Measurements from ENCODE around the gene DFFA. TPM values are rescaled to one million over a fixed set of nuclear protein-coding genes. Genes with fewer than 3 reads are reported as not detected.

DFFA gene
- total and polyA plus RNA-seq, 2 of the 4 experiments (the other 2 are of a cell fraction): 28.1 to 62.6 TPM

- no CpG with 5 or more reads among the region's 1 CpG for WGBS, 2 experiments (ENCODE audit: extremely low coverage in 2 of 2, insufficient read length in 1 of 2)
- H3K4me2 ChIP-seq (ENCODE audit: low read depth, low read length): no peak overlapping the region
- no peak overlapping the region for H3K4me3 ChIP-seq (ENCODE audit: insufficient read depth, low read depth, low read length)
- H4K91ac ChIP-seq (ENCODE audit: insufficient read depth, low read depth, low read length): no peak overlapping the region
- TF ChIP-seq, protein P1, sequence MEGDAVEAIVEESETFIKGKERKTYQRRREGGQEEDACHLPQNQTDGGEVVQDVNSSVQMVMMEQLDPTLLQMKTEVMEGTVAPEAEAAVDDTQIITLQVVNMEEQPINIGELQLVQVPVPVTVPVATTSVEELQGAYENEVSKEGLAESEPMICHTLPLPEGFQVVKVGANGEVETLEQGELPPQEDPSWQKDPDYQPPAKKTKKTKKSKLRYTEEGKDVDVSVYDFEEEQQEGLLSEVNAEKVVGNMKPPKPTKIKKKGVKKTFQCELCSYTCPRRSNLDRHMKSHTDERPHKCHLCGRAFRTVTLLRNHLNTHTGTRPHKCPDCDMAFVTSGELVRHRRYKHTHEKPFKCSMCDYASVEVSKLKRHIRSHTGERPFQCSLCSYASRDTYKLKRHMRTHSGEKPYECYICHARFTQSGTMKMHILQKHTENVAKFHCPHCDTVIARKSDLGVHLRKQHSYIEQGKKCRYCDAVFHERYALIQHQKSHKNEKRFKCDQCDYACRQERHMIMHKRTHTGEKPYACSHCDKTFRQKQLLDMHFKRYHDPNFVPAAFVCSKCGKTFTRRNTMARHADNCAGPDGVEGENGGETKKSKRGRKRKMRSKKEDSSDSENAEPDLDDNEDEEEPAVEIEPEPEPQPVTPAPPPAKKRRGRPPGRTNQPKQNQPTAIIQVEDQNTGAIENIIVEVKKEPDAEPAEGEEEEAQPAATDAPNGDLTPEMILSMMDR (conservative IDR thresholded peaks at IDR 0.05; ENCODE audit: low read depth, low read length): no peak
- no peak for TF ChIP-seq RFX5 (IDR thresholded peaks at IDR 0.05; ENCODE audit: low read depth, low read length)
- TF ChIP-seq RAD21 (IDR thresholded peaks at IDR 0.05; ENCODE audit: low read length): no peak
- TF ChIP-seq NFE2L2 (IDR thresholded peaks at IDR 0.05; ENCODE audit: low read depth, low read length): no peak
- TF ChIP-seq FOS (IDR thresholded peaks at IDR 0.05; ENCODE audit: low read depth, low read length): no peak
- no peak for TF ChIP-seq MAFK (IDR thresholded peaks at IDR 0.05; ENCODE audit: low read depth, low read length)
- no peak for TF ChIP-seq POLR2A (IDR thresholded peaks at IDR 0.05; ENCODE audit: low read depth, low read length)
- TF ChIP-seq ELK1 (IDR thresholded peaks at IDR 0.05; ENCODE audit: borderline replicate concordance, low read depth, low read length): no peak
- no peak for TF ChIP-seq RCOR1 (IDR thresholded peaks at IDR 0.05; ENCODE audit: insufficient replicate concordance, low read length)
- TF ChIP-seq CHD1 (IDR thresholded peaks at IDR 0.05; ENCODE audit: low read depth, low read length): no peak
- TF ChIP-seq MAZ (IDR thresholded peaks at IDR 0.05; ENCODE audit: borderline replicate concordance, low read depth, low read length): no peak
- no peak for TF ChIP-seq MXI1 (IDR thresholded peaks at IDR 0.05; ENCODE audit: borderline replicate concordance, low read depth, low read length)
- no peak for TF ChIP-seq USF2 (IDR thresholded peaks at IDR 0.05; ENCODE audit: low read depth, low read length)
- TF ChIP-seq CEBPB (IDR thresholded peaks at IDR 0.05; ENCODE audit: low read depth, low read length): no peak
- TF ChIP-seq BHLHE40 (IDR thresholded peaks at IDR 0.05; ENCODE audit: low read depth, low read length): no peak
- TF ChIP-seq SMC3 (IDR thresholded peaks at IDR 0.05; ENCODE audit: low read depth, low read length): no peak
- no peaks in the 10 kb centered on the region for H3K27me3 ChIP-seq (ENCODE audit: control insufficient read depth, insufficient read depth, low read length)
- no peak overlapping the region for H2AFZ ChIP-seq (replicated peaks; ENCODE audit: low read length, poor library complexity)
- no peak overlapping the region for H2BK5ac ChIP-seq (ENCODE audit: low read depth, low read length, poor library complexity, severe bottlenecking)
- ChIA-PET CTCF (interaction anchor here (0.6 kb wide), 1 partner anchor 32 kb away, joined by 6 read pairs; no protein-coding TSS in a partner anchor), POLR2A (ENCODE audit: unreplicated experiment) (no interaction called here)
- in situ Hi-C loops (cut with MboI; ENCODE audit: low sequenced_read_pairs): no loop called here
- no peaks in the 10 kb centered on the region for H3K9me1 ChIP-seq (ENCODE audit: insufficient read depth, low read length)
- H3K9ac ChIP-seq (ENCODE audit: low read depth, low read length): no peak overlapping the region
- H3K9me3 ChIP-seq (ENCODE audit: control insufficient read depth, insufficient read depth, low read length): no peaks in the 10 kb centered on the region
- H2BK20ac ChIP-seq (ENCODE audit: low read depth, low read length): no peak overlapping the region
- no peak overlapping the region for H2AK9ac ChIP-seq (replicated peaks; ENCODE audit: low read depth, low read length, poor library complexity)
- peaks cover 2% of the 10 kb centered on the region for H3K36me3 ChIP-seq (ENCODE audit: control insufficient read depth, insufficient read depth, low read length)
- intact Hi-C loops (cut with micrococcal nuclease): no loop called here
- DNase-seq: no peak
- no peak overlapping the region for H4K5ac ChIP-seq (ENCODE audit: low read depth, low read length)
- H2BK120ac ChIP-seq (ENCODE audit: low read depth, low read length): no peak overlapping the region
- H4K20me1 ChIP-seq (ENCODE audit: insufficient read depth, low read length): no peaks in the 10 kb centered on the region
- no TSS peak for BruUV-seq (replicated peaks)
- dilution Hi-C loops (cut with HindIII; ENCODE audit: low sequenced_read_pairs, unreplicated experiment): no loop called here
- no peak for ATAC-seq (ENCODE audit: low read depth)
- no peak overlapping the region for H3K14ac ChIP-seq (replicated peaks; ENCODE audit: low read depth, low read length)
- H3K4me1 ChIP-seq (ENCODE audit: control insufficient read depth, insufficient read depth, low read length): peaks cover 2% of the 10 kb centered on the region; the same call in 1 of the 2 replicates
- H2AK5ac ChIP-seq (ENCODE audit: low read depth, low read length): no peak overlapping the region
- no peak overlapping the region for H3K27ac ChIP-seq (ENCODE audit: insufficient read depth, low read length)
- no peak overlapping the region for H3K23ac ChIP-seq (ENCODE audit: low read depth, low read length)
- H2BK15ac ChIP-seq (ENCODE audit: low read depth, low read length): no peak overlapping the region
- no peak overlapping the region for H3K4ac ChIP-seq (ENCODE audit: low read depth, low read length)
- H3K56ac ChIP-seq (ENCODE audit: extremely low read depth, insufficient read depth, low read length): no peak overlapping the region
- peaks cover 0 to 15% of the 10 kb centered on the region in 2 experiments; a peak in 2 of 4 replicates for H3K79me1 ChIP-seq (ENCODE audit: low read depth in 1 of 2, low read length in 2 of 2)
- H4K8ac ChIP-seq (ENCODE audit: low read depth in 2 of 2, low read length in 2 of 2): no peak overlapping the region
- no peak overlapping the region for H3K18ac ChIP-seq (ENCODE audit: low read depth, low read length)
Measured at GRCh38 chr1:10437052-10437451, 35.3 kb downstream of the DFFA start.
